Measurements from ENCODE around the gene TMUB1. TPM values are rescaled to one million over a fixed set of nuclear protein-coding genes. Genes with fewer than 3 reads are reported as not detected.

The TMUB1 gene
- polyA plus RNA-seq, 2 of the 4 experiments (the other 2 are of a cell fraction): 14.0 to 37.7 TPM

- ATAC-seq (peak; percentile 33 to 51), DNase-seq (ENCODE audit: low read depth in 1 of 2, low spot score in 1 of 2) (peak; percentile 69 to 70), FAIRE-seq (no peak)
- Histone ChIP-seq H3K4me3 (no peak overlapping the region), H3K9me3 (no peaks in the 10 kb centered on the region), H3K4me1 (peaks cover 44% of the 10 kb centered on the region), H3K4me2 (no peak overlapping the region), H3K27ac (peak overlapping the region in 1 of 2 experiments; percentile 4; a peak in 2 of 6 replicates)
- POLR2A ChIA-PET: interaction anchor here (3.7 kb wide), 1 partner anchor 14 kb away, joined by 20 read pairs; no protein-coding TSS in a partner anchor
- 0 out of 5 replicates have a peak, but pooled peaks of 1 of the 2 experiments have one; percentile 44 for TF ChIP-seq JUN (IDR thresholded peaks at IDR 0.05)
- 0 out of 2 replicates have a peak, but pooled peaks have one; percentile 2 for TF ChIP-seq POLR2A (IDR thresholded peaks at IDR 0.05; ENCODE audit: low read length)
- 0 out of 2 replicates have a peak, but pooled peaks have one; percentile 24 for TF ChIP-seq MAX (IDR thresholded peaks at IDR 0.05)
- peak; percentile 82 for TF ChIP-seq PBX3 (IDR thresholded peaks at IDR 0.05)
- TF ChIP-seq HEYL (CRISPR knock-in tag; IDR thresholded peaks at IDR 0.05): no peak
- no peak for TF ChIP-seq CEBPB (IDR thresholded peaks at IDR 0.05)
- TF ChIP-seq HES2 (IDR thresholded peaks at IDR 0.05): no peak
- TF ChIP-seq GATA3 (IDR thresholded peaks at IDR 0.05; ENCODE audit: borderline replicate concordance): 0 out of 2 replicates have a peak, but pooled peaks have one; percentile 8
- TF ChIP-seq RAD21 (conservative IDR thresholded peaks at IDR 0.05 in 1 of 2, IDR thresholded peaks at IDR 0.05 in 1 of 2): 0 out of 5 replicates have a peak, but pooled peaks of 1 of the 2 experiments have one; percentile 10
- CTCF ChIA-PET: interaction anchor here (0.8 to 27.1 kb wide), 9 partner anchors 9 to 76 kb away, joined by 3 to 412 read pairs (median 5); partner anchors contain the start of gene AGAP3
- WGBS (ENCODE audit: missing lambda C conversion rate): 84% methylated on average over 18 of the region's 33 CpGs
These were observed 6.2 kb downstream of the TMUB1 start for GRCh38 chr7:151076863-151077704.

GRCh38 chr7:151075978-151076426 lies 7.3 kb downstream of the TMUB1 start:
- CTCF ChIA-PET: interaction anchor here (0.6 to 27.1 kb wide), 13 partner anchors 9 to 92 kb away, joined by 3 to 412 read pairs (median 4); partner anchors contain the start of gene AGAP3

GRCh38 chr7:151075662-151075971 lies 7.7 kb downstream of the TMUB1 start:
- Histone ChIP-seq H3K9me3 (no peaks in the 10 kb centered on the region), H3K4me2 (no peak overlapping the region), H3K4me3 (no peak overlapping the region), H3K27ac (no peak overlapping the region), H3K4me1 (peaks cover 32% of the 10 kb centered on the region)
- 84% methylated on average over 6 of the region's 7 CpGs for WGBS (ENCODE audit: missing lambda C conversion rate)
- ChIA-PET POLR2A (interaction anchor here (3.7 kb wide), 1 partner anchor 13 kb away, joined by 20 read pairs; no protein-coding TSS in a partner anchor), CTCF (interaction anchor here (1.2 to 27.1 kb wide), 5 partner anchors 10 to 48 kb away, joined by 3 to 412 read pairs (median 5); no protein-coding TSS in a partner anchor)
- DNase-seq (ENCODE audit: low read depth in 1 of 2, low spot score in 1 of 2): no peak
- FAIRE-seq: no peak
- no peak for ATAC-seq
- TF ChIP-seq ZNF302 (CRISPR knock-in tag; IDR thresholded peaks at IDR 0.05): no peak
- no peak for TF ChIP-seq MYC (IDR thresholded peaks at IDR 0.05; ENCODE audit: borderline replicate concordance, low read length)
- TF ChIP-seq SREBF2 (IDR thresholded peaks at IDR 0.05): no peak
- no peak for TF ChIP-seq MAX (IDR thresholded peaks at IDR 0.05)
- TF ChIP-seq RNF2 (IDR thresholded peaks at IDR 0.05; ENCODE audit: borderline replicate concordance, low read depth): no peak
- TF ChIP-seq ZFP36 (IDR thresholded peaks at IDR 0.05; ENCODE audit: borderline replicate concordance, partially characterized antibody): no peak
- TF ChIP-seq TFCP2L1 (CRISPR knock-in tag; IDR thresholded peaks at IDR 0.05): no peak
- no peak for TF ChIP-seq GATA3 (IDR thresholded peaks at IDR 0.05; ENCODE audit: borderline replicate concordance)
- TF ChIP-seq PBX3 (IDR thresholded peaks at IDR 0.05): no peak
- TF ChIP-seq SMC3 (IDR thresholded peaks at IDR 0.05): no peak
- TF ChIP-seq JUNB (IDR thresholded peaks at IDR 0.05): no peak
- TF ChIP-seq EHF (CRISPR knock-in tag; IDR thresholded peaks at IDR 0.05): no peak
- TF ChIP-seq FOXS1 (CRISPR knock-in tag; IDR thresholded peaks at IDR 0.05): no peak
- no peak for TF ChIP-seq HOXB13 (CRISPR knock-in tag; IDR thresholded peaks at IDR 0.05; ENCODE audit: low read depth)
- no peak for TF ChIP-seq NFE2L2 (conservative IDR thresholded peaks at IDR 0.05; ENCODE audit: low read length)
- no peak for TF ChIP-seq RCOR1 (IDR thresholded peaks at IDR 0.05; ENCODE audit: low read depth, low read length)

More at GRCh38 chr7:151075978-151076426, 7.3 kb downstream of the TMUB1 start:
- Histone ChIP-seq H3K4me1 (peaks cover 33% of the 10 kb centered on the region), H3K9me3 (no peaks in the 10 kb centered on the region), H3K27ac (no peak overlapping the region), H3K4me2 (no peak overlapping the region), H3K4me3 (no peak overlapping the region)
- TF ChIP-seq JUNB (IDR thresholded peaks at IDR 0.05) (no peak), HMGXB4 (CRISPR knock-in tag; IDR thresholded peaks at IDR 0.05; ENCODE audit: borderline replicate concordance) (no peak)
- no peak for ATAC-seq
- POLR2A ChIA-PET: interaction anchor here (3.7 kb wide), 1 partner anchor 13 kb away, joined by 20 read pairs; no protein-coding TSS in a partner anchor
- WGBS (ENCODE audit: missing lambda C conversion rate): 90% methylated on average over 21 of the region's 22 CpGs
- FAIRE-seq: no peak
- DNase-seq (ENCODE audit: low read depth in 1 of 2, low spot score in 1 of 2): no peak
